IPS-20b (cell line): ENCODE data around the gene BMERB1.

Experiments
- H3K27ac ChIP-seq: one replicate; pipeline ENCODE4 v1.5.1; 2013; ENCODE audit warnings: low read length
- H3K27me3 ChIP-seq: 2 replicates; pipeline ENCODE4 v1.6.1; 2013; ENCODE audit warnings: mild to moderate bottlenecking, low read length, inconsistent platforms; ENCODE audit not compliant: insufficient read depth
- H3K36me3 ChIP-seq: 2 replicates; pipeline ENCODE4 v1.6.1; 2013; ENCODE audit warnings: low read depth, mild to moderate bottlenecking, inconsistent platforms, low read length, moderate library complexity; ENCODE audit not compliant: insufficient read depth
- H3K4me1 ChIP-seq: 2 replicates; pipeline ENCODE4 v1.6.1; 2013; ENCODE audit warnings: mild to moderate bottlenecking, control low read depth, inconsistent platforms, low read length, moderate library complexity; ENCODE audit not compliant: insufficient read depth
- H3K4me3 ChIP-seq: 2 replicates; pipeline ENCODE4 v1.5.1; 2013; ENCODE audit warnings: mild to moderate bottlenecking, low read length, inconsistent platforms
- H3K9ac ChIP-seq: 2 replicates; pipeline ENCODE4 v1.6.1; 2013; ENCODE audit warnings: low read depth, mild to moderate bottlenecking, inconsistent platforms, low read length, moderate library complexity
- H3K9me3 ChIP-seq: 2 replicates; pipeline ENCODE4 v1.6.1; 2013; ENCODE audit warnings: mild to moderate bottlenecking, low read depth, low read length, inconsistent platforms; ENCODE audit not compliant: insufficient read depth

The BMERB1 gene

GRCh38 chr16:15592324-15592723 is 157.9 kb downstream of the BMERB1 start:
- Histone ChIP-seq H3K4me1 (peaks cover 2% of the 10 kb centered on the region; the same call in 1 of the 2 replicates), H3K9me3 (no peaks in the 10 kb centered on the region), H3K9ac (no peak overlapping the region), H3K4me3 (no peak overlapping the region), H3K27ac (no peak overlapping the region), H3K27me3 (no peaks in the 10 kb centered on the region), H3K36me3 (peaks cover 29% of the 10 kb centered on the region)

- peaks cover 38% of the 10 kb centered on the region for H3K36me3 ChIP-seq
These were observed 158.8 kb downstream of the BMERB1 start for GRCh38 chr16:15593235-15593634.

DNA sequence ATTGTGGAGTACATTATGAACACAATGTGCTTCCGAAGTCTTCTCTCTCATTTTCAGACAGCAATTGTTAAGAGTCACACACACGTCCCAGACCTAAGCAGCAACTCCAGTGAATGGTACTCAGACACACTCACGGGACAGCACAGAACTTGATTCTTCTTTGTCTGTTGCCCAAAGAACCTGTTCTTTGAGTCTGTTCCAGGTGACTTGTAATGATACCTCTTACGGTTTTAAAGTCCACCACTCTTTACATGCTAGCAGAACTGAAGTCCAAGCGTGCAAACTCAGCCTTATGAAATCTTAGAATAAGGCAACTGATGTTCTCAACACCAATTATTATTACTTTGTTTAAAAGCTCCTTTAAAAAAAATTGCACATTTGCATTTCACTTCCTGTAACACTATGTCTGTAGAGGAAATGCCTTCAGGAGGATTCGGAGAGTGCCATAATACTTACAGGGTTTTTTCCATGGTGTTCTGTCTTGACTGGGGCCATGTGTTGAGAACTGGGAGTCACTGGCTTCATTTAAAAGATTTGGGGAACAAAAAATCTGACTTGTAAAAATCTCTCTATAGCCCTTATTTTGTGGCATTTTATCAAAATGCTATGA is 160.4 kb downstream of the BMERB1 start:
- Histone ChIP-seq H3K9ac (no peak overlapping the region), H3K9me3 (no peaks in the 10 kb centered on the region), H3K36me3 (peaks cover 50% of the 10 kb centered on the region), H3K27ac (no peak overlapping the region), H3K4me1 (peaks cover 2% of the 10 kb centered on the region; the same call in 1 of the 2 replicates), H3K27me3 (no peaks in the 10 kb centered on the region), H3K4me3 (no peak overlapping the region)

More at GRCh38 chr16:15593235-15593634, 158.8 kb downstream of the BMERB1 start:
- Histone ChIP-seq H3K27me3 (no peaks in the 10 kb centered on the region), H3K4me1 (peaks cover 2% of the 10 kb centered on the region; the same call in 1 of the 2 replicates), H3K27ac (no peak overlapping the region), H3K4me3 (no peak overlapping the region), H3K9me3 (no peaks in the 10 kb centered on the region), H3K9ac (no peak overlapping the region)

GRCh38 chr16:15597135-15597534 is 162.7 kb downstream of the BMERB1 start:
- no peak overlapping the region for H3K9ac ChIP-seq
- H3K27ac ChIP-seq: no peak overlapping the region
- no peak overlapping the region for H3K4me3 ChIP-seq
- no peaks in the 10 kb centered on the region for H3K27me3 ChIP-seq
- peaks cover 70% of the 10 kb centered on the region for H3K36me3 ChIP-seq
- H3K9me3 ChIP-seq: no peaks in the 10 kb centered on the region
- no peaks in the 10 kb centered on the region for H3K4me1 ChIP-seq

DNA sequence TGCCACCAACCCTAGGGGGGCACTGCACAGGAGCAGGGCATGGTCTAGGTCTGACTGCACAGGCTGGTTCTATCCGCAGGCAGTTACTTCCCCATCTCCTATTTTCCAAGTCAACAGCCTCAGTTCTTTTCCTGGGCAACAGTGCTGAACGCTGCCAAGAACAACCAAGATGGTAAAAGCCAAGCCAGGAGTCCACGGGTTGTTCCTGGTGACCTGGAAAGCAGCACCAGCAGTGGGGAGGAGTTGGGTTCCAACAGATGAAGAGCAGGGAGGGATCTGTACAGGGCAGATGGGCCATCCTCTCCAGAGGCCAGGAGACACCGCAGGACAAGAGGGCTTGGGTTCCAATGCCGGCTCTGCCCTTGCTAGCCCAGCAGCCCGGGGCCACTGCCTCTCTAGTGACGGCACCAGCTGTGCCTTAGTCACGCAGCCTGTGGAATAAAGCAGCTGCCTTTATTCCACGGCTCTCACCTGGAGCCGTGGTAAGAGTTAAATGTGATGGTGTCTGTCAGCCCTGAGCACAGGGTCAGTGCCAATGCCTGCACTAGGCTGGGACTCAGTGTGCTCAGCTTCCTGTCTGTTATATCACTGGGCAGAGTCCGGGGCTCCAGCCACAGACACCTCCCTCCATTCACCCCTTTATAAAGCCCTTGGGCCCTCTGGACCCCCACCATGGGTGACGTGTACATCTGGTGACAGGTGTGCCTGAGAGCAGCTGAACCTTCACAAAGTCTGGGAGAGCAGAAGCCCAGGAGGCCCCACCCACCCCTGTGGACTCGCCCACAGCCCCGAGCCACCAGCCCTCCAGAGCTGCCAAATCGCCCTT is 163.6 kb downstream of the BMERB1 start:
- no peaks in the 10 kb centered on the region for H3K27me3 ChIP-seq
- H3K36me3 ChIP-seq: peaks cover 79% of the 10 kb centered on the region
- H3K4me3 ChIP-seq: no peak overlapping the region
- H3K9ac ChIP-seq: no peak overlapping the region
- H3K4me1 ChIP-seq: no peaks in the 10 kb centered on the region
- no peaks in the 10 kb centered on the region for H3K9me3 ChIP-seq
- no peak overlapping the region for H3K27ac ChIP-seq

DNA sequence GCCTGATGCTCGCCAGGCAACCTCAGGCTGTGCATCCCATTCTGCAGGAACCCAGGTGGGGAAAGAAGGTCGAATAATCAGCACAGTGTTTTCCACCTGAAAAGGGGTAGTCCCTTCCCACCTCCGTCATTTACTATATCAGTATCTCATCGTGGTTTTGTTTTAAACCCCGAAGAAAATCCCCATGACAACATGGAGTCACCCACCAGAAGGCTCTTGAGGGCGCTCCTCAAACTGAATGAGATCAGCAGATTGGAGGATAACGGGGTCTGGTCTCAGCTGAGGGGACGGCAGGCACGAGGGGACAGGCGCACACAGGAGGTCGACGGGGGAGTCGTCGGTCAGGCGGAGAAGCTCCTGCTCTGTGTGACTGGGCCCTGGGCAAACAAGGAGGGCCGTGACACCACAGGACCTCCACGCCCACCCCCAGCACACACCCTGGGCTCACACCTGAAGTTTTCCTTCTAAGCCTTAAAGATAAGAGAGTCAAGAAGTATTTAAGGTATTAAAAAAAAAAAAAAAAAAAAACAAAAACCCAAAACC is 164.3 kb downstream of the BMERB1 start:
- no peaks in the 10 kb centered on the region for H3K27me3 ChIP-seq
- no peak overlapping the region for H3K27ac ChIP-seq
- H3K9me3 ChIP-seq: no peaks in the 10 kb centered on the region
- no peaks in the 10 kb centered on the region for H3K4me1 ChIP-seq
- H3K36me3 ChIP-seq: peaks cover 86% of the 10 kb centered on the region
- H3K9ac ChIP-seq: no peak overlapping the region
- H3K4me3 ChIP-seq: no peak overlapping the region

- H3K27me3 ChIP-seq: no peaks in the 10 kb centered on the region
- peaks cover 92% of the 10 kb centered on the region for H3K36me3 ChIP-seq
- H3K4me1 ChIP-seq: no peaks in the 10 kb centered on the region
- no peak overlapping the region for H3K9ac ChIP-seq
- H3K27ac ChIP-seq: no peak overlapping the region
- no peaks in the 10 kb centered on the region for H3K9me3 ChIP-seq
- H3K4me3 ChIP-seq: no peak overlapping the region
These were observed 165.1 kb downstream of the BMERB1 start for GRCh38 chr16:15599303-15600070.

DNA sequence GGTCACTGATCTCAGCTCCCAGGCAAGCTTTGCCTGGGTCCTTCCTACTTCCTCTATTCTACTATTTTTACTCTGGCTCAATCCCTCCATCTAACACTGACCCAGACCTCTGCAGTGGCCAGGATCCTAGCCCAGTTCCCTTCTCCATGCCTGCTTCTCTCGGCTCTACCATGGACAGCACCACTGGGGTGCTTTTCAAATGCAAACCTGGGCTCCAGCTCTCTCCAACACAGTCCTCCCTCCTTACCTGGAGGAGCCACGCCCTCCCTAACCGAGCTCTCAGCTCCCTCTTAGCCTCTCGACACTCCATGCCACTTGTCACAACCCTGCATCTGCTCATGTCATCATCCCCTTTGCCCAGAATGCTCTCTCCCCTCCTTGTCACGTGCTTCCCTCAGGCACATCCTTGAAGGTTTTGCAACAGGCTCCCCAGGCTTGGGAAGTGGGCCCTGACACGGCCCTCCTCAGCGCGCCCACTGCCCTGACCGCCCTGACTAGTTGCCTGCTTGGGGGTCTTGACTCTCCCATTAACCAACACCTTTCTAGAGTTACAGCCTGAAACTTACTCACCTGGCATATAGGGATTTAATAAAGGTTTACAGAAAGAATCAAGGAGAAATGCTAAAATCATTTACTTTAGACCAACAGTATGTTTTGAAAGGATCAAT is 167.0 kb downstream of the BMERB1 start:
- Histone ChIP-seq H3K4me1 (no peaks in the 10 kb centered on the region), H3K9ac (no peak overlapping the region), H3K27me3 (no peaks in the 10 kb centered on the region), H3K9me3 (no peaks in the 10 kb centered on the region), H3K27ac (no peak overlapping the region), H3K36me3 (peaks cover 92% of the 10 kb centered on the region), H3K4me3 (no peak overlapping the region)

DNA sequence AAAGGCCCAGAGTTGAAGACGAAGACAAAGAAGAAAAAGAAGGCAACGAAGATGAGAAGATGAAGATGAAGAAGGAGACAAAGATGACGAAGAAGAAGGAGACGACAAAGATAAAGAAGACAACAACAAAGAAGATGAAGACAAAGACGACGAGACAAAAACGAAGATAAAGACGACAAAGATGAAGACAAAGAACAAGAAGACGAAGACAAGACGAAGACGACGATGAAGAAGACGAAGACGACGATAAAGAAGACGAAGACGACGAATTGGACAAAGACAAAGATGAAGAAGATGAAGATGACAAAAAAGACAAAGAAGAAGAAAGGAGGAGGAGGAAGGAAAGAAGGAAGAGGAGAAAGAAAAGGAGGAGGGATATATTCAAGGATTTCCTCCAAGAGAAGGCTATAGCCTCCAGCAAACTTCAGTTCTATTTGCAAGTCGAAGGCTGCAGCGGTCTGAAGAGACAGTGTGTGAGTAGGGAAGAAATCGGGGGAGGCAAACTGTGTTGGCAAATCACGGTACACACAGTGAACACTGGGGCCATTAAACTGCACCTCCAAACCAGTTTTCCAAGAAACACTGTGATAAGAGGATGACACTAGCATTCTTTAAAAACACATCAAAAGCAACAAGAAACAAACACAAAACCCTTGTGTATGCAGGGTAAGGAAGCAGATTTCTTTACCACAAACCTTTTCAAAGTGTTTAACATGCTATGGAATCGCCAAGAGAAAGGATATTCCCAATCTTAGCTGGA is 168.1 kb downstream of the BMERB1 start:
- Histone ChIP-seq H3K9ac (no peak overlapping the region), H3K27ac (no peak overlapping the region), H3K4me1 (no peaks in the 10 kb centered on the region), H3K4me3 (no peak overlapping the region), H3K36me3 (peaks cover 89% of the 10 kb centered on the region), H3K9me3 (no peaks in the 10 kb centered on the region), H3K27me3 (no peaks in the 10 kb centered on the region)

DNA sequence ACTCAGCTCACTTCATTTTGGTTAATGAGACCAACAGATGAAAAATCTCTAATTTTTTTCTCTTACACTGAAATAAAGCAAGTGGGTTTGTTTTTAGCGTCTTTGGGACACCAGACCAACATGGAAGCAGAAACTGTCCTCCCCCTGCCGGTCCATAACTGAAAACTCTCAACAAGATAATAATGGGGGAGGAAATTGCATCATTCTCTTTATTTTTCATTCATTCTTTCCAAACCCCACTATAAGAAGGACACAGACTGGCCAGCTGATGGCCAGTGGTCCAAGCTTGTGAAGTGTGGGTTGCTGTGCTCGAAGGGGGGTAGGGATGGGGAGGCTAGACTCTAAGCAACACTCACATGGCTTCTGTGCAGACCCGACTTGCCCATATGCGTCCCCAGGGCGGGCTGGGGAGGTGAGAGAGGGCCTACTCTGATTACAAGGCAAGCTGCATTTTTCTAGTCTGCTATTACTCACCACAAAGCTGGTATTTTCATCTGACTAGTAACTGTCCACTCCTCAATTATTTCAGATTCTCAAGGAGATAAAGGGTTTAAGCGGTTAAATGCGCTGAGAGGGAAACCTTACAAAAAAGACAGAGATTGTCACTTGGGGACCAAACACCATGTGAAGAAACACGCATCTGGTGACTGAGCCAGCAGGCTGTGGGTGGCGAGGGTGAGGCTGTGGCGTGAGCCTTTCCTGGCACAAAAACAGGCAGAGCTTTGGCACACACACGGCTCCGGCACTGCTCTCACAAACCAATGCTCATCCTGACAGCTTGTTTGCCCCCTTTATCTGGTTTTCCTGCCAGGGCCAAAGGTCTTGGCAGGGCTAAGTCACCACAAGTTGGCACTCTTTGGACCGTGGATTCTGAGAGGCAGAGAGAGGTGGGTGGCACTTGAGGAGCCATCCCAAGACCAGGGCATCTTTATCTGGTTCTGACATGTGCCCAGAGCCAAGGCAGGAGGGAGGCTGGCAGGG is 170.4 kb downstream of the BMERB1 start:
- peaks cover 91% of the 10 kb centered on the region for H3K36me3 ChIP-seq

More for the DNA sequence above, 170.4 kb downstream of the BMERB1 start:
- H3K27me3 ChIP-seq: no peaks in the 10 kb centered on the region
- no peak overlapping the region for H3K9ac ChIP-seq
- H3K9me3 ChIP-seq: no peaks in the 10 kb centered on the region
- no peak overlapping the region for H3K27ac ChIP-seq
- no peak overlapping the region for H3K4me3 ChIP-seq
- H3K4me1 ChIP-seq: no peaks in the 10 kb centered on the region
